Small intestine (tissue), 16 donors: ENCODE measurements around the gene QRFP. TPM values are rescaled to one million over a fixed set of nuclear protein-coding genes. Genes with fewer than 3 reads are reported as not detected.

ENCODE experiments used
- DNase-seq, 2 donors: peaks; one replicate each; pipeline versions ENCODE4 v3.0.0 to v3.0.0-alpha.2; 2013
- FAIRE-seq: peaks from 2 replicates; lab custom pipeline; 2012; peaks lifted over from hg19 to GRCh38; lab: Jason Lieb, UNC
- H3K27ac ChIP-seq, 3 donors: one replicate each; pipeline ENCODE4 v1.5.1; 2013; ENCODE audit warnings: low read length in 2 of 3, mild to moderate bottlenecking in 2 of 3, control low read depth in 1 of 3, inconsistent platforms in 1 of 3, low read depth in 1 of 3, moderate library complexity in 1 of 3
- H3K27me3 ChIP-seq, 3 donors: one replicate each; pipeline ENCODE4 v1.6.1; 2013; ENCODE audit warnings: low read length in 3 of 3, inconsistent platforms in 1 of 3; ENCODE audit not compliant: control insufficient read depth in 3 of 3, insufficient read depth in 3 of 3
- H3K36me3 ChIP-seq, 3 donors: one replicate each; pipeline ENCODE4 v1.6.1; 2013; ENCODE audit warnings: low read length in 3 of 3, inconsistent platforms in 1 of 3, low read depth in 1 of 3, mild to moderate bottlenecking in 1 of 3, moderate library complexity in 1 of 3; ENCODE audit not compliant: control insufficient read depth in 3 of 3, insufficient read depth in 2 of 3
- H3K4me1 ChIP-seq, 3 donors: one replicate each; pipeline ENCODE4 v1.6.1; 2013; ENCODE audit warnings: low read length in 2 of 3, inconsistent platforms in 1 of 3, low read depth in 1 of 3, mild to moderate bottlenecking in 1 of 3, moderate library complexity in 1 of 3; ENCODE audit not compliant: control insufficient read depth in 3 of 3, insufficient read depth in 2 of 3
- H3K4me3 ChIP-seq, 3 donors: one replicate each; pipeline ENCODE4 v1.5.1; 2013; ENCODE audit warnings: low read length in 3 of 3, control low read depth in 1 of 3, inconsistent platforms in 1 of 3, low read depth in 1 of 3, mild to moderate bottlenecking in 1 of 3, moderate library complexity in 1 of 3
- H3K9me3 ChIP-seq, 2 donors: one replicate each; pipeline ENCODE4 v1.6.1; 2013; ENCODE audit warnings: low read depth in 1 of 2, low read length in 1 of 2; ENCODE audit not compliant: control insufficient read depth in 2 of 2, insufficient read depth in 1 of 2
- WGBS, 3 donors: extraction: QIAGEN DNeasy Blood & Tissue Kit; methylation state at CpG; one replicate each; pipeline ENCODE4 v1.1.7; 2013; 5-methylcytosine and 5-hydroxymethylcytosine counted together
- long read RNA-seq, 10 donors: transcript quantifications; one replicate each; lab custom pipeline, GENCODE V29; 2026
- polyA plus RNA-seq, 4 donors: library from polyadenylated mRNA; stranded (reverse) in 3 of 4; unstranded in 1 of 4; fragments of 200-250 nt in 3 of 4; fragments of 120-200 nt in 1 of 4; gene quantifications; one replicate each; pipeline versions ENCODE4 v1.2.1 to v1.2.3, GENCODE V29; 2013
- donor health status: healthy with polysubstance abuse.
- donor health status: control.
- donor health status: control.
- donor health status: Bipolar disorder and iron deficiency.
- donor health status: healthy.

QRFP gene
- polyA plus RNA-seq = under 1 TPM in 2 of 4 donors, not detected in 2; 0.12 to 0.37 TPM
- long read RNA-seq, donor 1 = 0 reads
- long read RNA-seq, donor 2 = 0 reads
- long read RNA-seq, donor 3 = 0 reads
- long read RNA-seq, donor 4 = 0 reads
- long read RNA-seq, donor 5, partial matches to known transcripts = 0 of 1 reads
- long read RNA-seq, donor 5, other reads (novel, unspliced or antisense) = 0 of 1 reads
- long read RNA-seq, donor 6 = 0 reads
- long read RNA-seq, donor 7 = 0 reads
- long read RNA-seq, donor 8 = 0 reads
- long read RNA-seq, donor 9 = 0 reads
- long read RNA-seq, donor 10, partial matches to known transcripts = 0 of 1 reads
- long read RNA-seq, donor 10, other reads (novel, unspliced or antisense) = 0 of 1 reads

DNA sequence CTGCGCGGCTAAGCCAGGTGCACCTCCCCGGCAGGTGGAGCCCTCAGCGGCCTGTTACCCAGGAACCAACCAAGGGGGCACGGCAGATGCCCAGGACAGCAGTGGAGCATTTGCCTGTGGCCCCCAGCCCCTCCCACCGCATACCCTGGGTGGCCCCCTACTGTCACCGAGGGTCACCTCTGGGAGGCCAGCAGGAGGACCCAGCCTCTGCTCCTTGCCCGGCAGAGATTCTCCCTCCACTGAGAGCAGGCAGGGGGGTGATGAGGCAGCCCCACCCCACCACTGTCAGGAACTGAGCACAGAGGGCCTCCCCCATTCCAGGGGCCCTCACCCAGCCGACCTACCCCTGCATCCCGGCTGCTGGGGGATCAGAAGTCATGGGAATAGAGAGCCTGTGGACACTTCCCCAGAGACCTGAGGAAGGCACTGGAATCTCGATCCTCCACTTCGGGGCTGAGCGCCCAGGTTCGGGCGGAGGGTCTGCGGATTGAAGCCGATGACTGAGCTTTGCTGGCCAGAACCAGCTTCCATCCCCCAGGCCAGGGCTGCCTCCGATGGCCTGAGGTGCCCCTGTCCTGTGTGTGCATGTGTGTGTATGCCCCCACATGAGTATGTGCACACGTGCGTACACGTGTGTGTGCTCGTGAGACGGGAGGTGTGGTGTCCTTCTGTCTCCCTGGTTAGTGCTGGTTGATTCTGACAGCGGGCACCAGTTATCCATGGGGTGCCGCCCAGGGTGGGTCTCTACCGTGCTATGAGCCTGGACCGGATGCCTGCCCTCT lies at the start of gene QRFP:
TSS of gene QRFP (minus strand) at position 580 of the 782 bp plus-strand sequence. CDS start 2,974 bp downstream, outside the sequence.
- Histone ChIP-seq H3K27ac (no peak within 1 kb of the TSS), H3K27me3 (peaks cover 0 to 13% (median 0%) of the 10 kb centered on the region in 3 donors), H3K9me3 (no peaks in the 10 kb centered on the region), H3K36me3 (peaks cover 4 to 34% (median 7%) of the 10 kb centered on the region in 3 donors), H3K4me3 (no peak within 1 kb of the TSS), H3K4me1 (no peaks in the 10 kb centered on the region)
- no peak for FAIRE-seq
- DNase-seq = peak in 1 of 2 donors; percentile 19
- 27 to 67% (median 45%) methylated on average over 20 to 27 of the region's 27 CpGs for WGBS, 3 donors

GRCh38 chr9:130945173-130945572 lies 48.6 kb upstream of the QRFP start:
- Histone ChIP-seq H3K27me3 (peaks cover 3 to 40% (median 14%) of the 10 kb centered on the region in 3 donors), H3K27ac (no peak overlapping the region), H3K4me1 (peaks cover 0 to 2% (median 0%) of the 10 kb centered on the region in 3 donors), H3K9me3 (peaks cover 0 to 7% of the 10 kb centered on the region in 2 donors), H3K4me3 (no peak overlapping the region), H3K36me3 (no peaks in the 10 kb centered on the region)
- DNase-seq (no peak), FAIRE-seq (no peak)
- 91 to 95% (median 95%) methylated on average over 9 of the region's 9 CpGs for WGBS, 3 donors

DNA sequence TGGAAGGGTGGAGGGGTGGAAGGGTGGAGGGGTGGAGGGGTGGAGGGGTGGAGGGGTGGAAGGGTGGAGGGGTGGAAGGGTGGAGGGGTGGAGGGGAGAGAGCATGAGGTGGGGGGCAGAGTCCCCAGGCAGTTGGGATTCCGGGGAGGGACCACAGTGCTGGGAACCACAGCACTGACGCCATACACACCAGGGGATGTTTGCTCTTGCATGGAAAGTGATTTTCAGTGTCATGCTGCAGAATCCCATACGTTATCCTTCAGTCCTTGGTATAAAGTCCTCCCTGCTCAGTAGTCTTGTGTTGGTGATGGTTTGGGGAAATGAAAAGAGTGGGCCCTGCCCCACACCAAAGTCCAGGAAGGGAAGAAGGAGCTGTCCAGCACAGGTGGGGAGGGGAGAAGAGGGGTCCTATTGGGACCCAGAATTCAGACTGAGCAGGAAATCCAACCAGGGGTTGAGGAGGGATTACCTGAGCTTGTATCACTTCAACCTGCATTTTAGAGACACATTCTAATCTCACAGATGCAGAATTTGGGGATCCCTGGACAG lies 48.0 kb upstream of the QRFP start:
- FAIRE-seq (no peak), DNase-seq (no peak)
- Histone ChIP-seq H3K36me3 (no peaks in the 10 kb centered on the region), H3K4me3 (no peak overlapping the region), H3K4me1 (peaks cover 0 to 2% (median 0%) of the 10 kb centered on the region in 3 donors), H3K27me3 (peaks cover 3 to 45% (median 12%) of the 10 kb centered on the region in 3 donors), H3K9me3 (peaks cover 0 to 3% of the 10 kb centered on the region in 2 donors), H3K27ac (no peak overlapping the region)
- 29 to 39% (median 31%) methylated on average over 3 of the region's 3 CpGs for WGBS, 3 donors

DNA sequence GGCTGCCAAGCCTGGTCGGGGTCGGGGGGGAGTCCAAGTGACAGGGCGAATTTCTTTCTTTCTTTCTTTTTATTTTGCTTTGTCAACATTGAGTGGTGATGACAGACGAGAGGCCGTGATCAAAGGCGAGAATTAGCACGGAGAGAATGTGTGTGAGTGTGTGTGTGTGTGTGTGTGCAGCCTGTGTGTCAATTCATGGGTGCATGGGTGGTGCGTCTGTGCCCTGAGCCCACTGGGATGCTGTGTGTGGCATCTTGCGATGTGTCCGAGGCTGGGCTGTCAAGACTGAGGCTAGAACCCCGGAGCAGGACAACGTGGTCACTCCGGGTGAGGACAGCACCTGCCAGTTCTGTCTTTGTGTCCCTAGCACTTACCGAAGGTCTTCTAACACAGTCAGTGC lies 47.2 kb upstream of the QRFP start:
- WGBS, 3 donors = 46 to 57% (median 50%) methylated on average over 14 of the region's 14 CpGs
- peaks cover 3 to 47% (median 9%) of the 10 kb centered on the region in 3 donors for H3K27me3 ChIP-seq
- FAIRE-seq = no peak
- no peak overlapping the region for H3K27ac ChIP-seq
- H3K4me1 ChIP-seq = peaks cover 0 to 2% (median 0%) of the 10 kb centered on the region in 3 donors
- no peak for DNase-seq
- no peak overlapping the region for H3K4me3 ChIP-seq
- no peaks in the 10 kb centered on the region for H3K9me3 ChIP-seq
- no peaks in the 10 kb centered on the region for H3K36me3 ChIP-seq

DNA sequence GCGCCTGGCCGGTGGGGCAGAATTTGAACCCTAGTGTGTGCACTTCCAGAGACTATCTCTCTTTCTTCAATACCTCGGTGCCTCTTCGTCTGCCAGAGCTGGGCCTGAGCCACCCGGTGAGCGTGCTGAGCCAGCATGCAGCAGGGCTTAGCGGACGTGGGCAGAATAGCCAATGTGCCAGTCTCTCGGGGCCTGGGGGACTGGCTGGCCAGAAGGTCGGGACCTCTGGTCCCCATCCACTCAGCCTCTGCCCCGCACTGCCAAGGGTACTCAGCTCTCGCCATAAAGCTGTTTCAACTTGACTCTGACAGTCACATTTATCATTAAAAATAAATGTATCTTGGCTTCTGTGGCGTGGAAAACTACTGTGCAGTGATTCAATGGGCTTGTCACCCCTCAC lies 46.6 kb upstream of the QRFP start:
- DNase-seq = no peak
- no peaks in the 10 kb centered on the region for H3K9me3 ChIP-seq
- no peaks in the 10 kb centered on the region for H3K36me3 ChIP-seq
- H3K27ac ChIP-seq = no peak overlapping the region
- H3K27me3 ChIP-seq = peaks cover 6 to 51% (median 8%) of the 10 kb centered on the region in 3 donors
- no peak for FAIRE-seq
- H3K4me3 ChIP-seq = no peak overlapping the region
- 70 to 79% (median 72%) methylated on average over 13 of the region's 13 CpGs for WGBS, 3 donors
- peaks cover 0 to 2% (median 0%) of the 10 kb centered on the region in 3 donors for H3K4me1 ChIP-seq

GRCh38 chr9:130942679-130943078 lies 46.1 kb upstream of the QRFP start:
- FAIRE-seq (no peak), DNase-seq (no peak)
- no peaks in the 10 kb centered on the region for H3K9me3 ChIP-seq
- H3K4me3 ChIP-seq = no peak overlapping the region
- H3K4me1 ChIP-seq = peaks cover 0 to 2% (median 0%) of the 10 kb centered on the region in 3 donors
- H3K27ac ChIP-seq = no peak overlapping the region
- WGBS, 3 donors = 76 to 82% (median 78%) methylated on average over 10 of the region's 10 CpGs
- no peaks in the 10 kb centered on the region for H3K36me3 ChIP-seq
- H3K27me3 ChIP-seq = peaks cover 8 to 52% (median 11%) of the 10 kb centered on the region in 3 donors

DNA sequence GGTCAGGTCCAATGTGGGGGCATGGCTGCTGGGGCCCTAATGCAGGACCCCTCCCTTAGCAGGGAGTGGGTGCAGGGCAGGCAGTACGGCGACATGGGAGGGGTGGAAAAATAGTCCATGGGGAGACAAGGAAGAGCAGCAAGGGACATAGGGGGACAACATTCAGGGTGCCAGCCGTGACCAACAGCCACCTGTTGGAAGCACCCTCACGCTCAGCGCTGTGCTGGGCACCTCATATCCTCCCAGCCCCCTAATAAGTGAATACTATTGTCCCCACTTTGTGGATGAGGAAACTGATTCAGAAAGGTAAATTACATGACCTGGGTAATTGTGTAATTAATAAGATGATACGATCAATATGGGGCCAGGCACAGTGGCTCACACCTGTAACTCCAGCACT lies 45.5 kb upstream of the QRFP start:
- Histone ChIP-seq H3K36me3 (no peaks in the 10 kb centered on the region), H3K9me3 (no peaks in the 10 kb centered on the region), H3K27me3 (peaks cover 8 to 52% (median 15%) of the 10 kb centered on the region in 3 donors), H3K4me1 (peaks cover 0 to 2% (median 0%) of the 10 kb centered on the region in 3 donors), H3K27ac (no peak overlapping the region), H3K4me3 (no peak overlapping the region)
- WGBS, 3 donors = 65 to 85% (median 65%) methylated on average over 6 of the region's 6 CpGs
- no peak for FAIRE-seq
- no peak for DNase-seq
